HEK293T (cell line): ENCODE data around the gene IRF1.

Source experiments
- BHLHE40 ChIP-seq: fragments of 450-650 bp; IDR thresholded peaks from 2 replicates; pipeline ENCODE4 v1.6.1; 2016; ENCODE audit warnings: mild to moderate bottlenecking, moderate library complexity, borderline replicate concordance
- HDGF ChIP-seq: fragments of 450-650 bp; IDR thresholded peaks from 2 replicates; pipeline ENCODE4 v1.6.1; 2017; ENCODE audit warnings: antibody characterized with exemption, borderline replicate concordance

DNA sequence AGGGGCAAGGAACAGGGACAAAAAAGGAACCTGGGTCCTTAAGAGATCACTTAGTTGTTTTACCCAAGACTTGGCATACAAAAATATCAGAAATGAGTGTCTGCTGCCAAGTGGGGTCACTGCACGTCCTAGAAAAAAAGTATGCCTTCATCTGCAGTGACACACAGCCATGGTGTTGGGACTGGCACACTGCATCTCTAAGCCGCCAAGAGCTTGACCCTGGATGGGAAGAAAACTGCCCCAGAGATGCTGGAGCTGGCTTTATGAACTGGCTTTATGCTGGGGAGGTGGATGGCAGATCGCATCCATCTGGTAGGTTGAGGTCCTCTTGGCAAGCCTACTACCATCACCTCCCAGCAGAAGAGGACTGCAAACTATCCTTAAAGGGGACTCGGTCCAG, 51.7 kb downstream of the IRF1 start:
- TF ChIP-seq BHLHE40: no peak
- no peak for TF ChIP-seq HDGF
